ENCODE results near the gene CABP5. TPM values are rescaled to one million over a fixed set of nuclear protein-coding genes. Genes with fewer than 3 reads are reported as not detected.

The CABP5 gene
- total and polyA plus RNA-seq, 10 of the 15 experiments (the other 5 are each of a cell fraction or from before 2014, with no cell fraction given) = not detected

GRCh38 chr19:47998800-47999199, 45.1 kb downstream of the CABP5 start (continued):
- TF ChIP-seq RFX5 (IDR thresholded peaks at IDR 0.05; ENCODE audit: low read depth, low read length) (no peak), TARDBP (IDR thresholded peaks at IDR 0.05; ENCODE audit: borderline replicate concordance) (no peak), RBBP5 (conservative IDR thresholded peaks at IDR 0.05) (no peak), SRF (IDR thresholded peaks at IDR 0.05; ENCODE audit: low read depth in 2 of 2, low read length in 2 of 2) (no peak), JUNB (IDR thresholded peaks at IDR 0.05) (no peak), IKZF1 (conservative IDR thresholded peaks at IDR 0.05) (no peak), IRF3 (IDR thresholded peaks at IDR 0.05) (no peak)
- TF ChIP-seq, protein P1, sequence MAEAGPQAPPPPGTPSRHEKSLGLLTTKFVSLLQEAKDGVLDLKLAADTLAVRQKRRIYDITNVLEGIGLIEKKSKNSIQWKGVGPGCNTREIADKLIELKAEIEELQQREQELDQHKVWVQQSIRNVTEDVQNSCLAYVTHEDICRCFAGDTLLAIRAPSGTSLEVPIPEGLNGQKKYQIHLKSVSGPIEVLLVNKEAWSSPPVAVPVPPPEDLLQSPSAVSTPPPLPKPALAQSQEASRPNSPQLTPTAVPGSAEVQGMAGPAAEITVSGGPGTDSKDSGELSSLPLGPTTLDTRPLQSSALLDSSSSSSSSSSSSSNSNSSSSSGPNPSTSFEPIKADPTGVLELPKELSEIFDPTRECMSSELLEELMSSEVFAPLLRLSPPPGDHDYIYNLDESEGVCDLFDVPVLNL (IDR thresholded peaks at IDR 0.05; ENCODE audit: low read depth, low read length) = no peak

DNA sequence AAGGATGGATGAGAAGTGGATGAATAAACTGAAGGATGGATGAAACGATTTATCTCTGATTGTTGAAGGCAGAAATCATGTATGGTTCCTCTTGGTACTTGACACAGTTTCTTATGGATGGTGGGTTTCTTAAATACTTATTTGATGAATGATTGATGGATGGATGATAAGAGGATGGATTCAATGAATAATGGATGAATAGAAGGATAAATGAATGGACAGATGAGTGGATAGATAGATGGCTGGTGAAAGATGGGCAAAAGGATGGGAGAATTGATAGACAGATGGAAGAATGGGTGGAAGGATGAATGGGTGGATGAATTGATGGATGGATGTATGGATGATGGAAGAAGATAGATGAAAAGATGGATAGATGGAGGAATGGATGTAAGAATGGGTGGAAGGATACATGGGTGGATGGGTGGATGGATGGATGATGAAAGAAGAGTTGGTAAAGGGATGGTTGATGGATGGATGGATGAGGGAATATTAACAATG, 47.6 kb downstream of the CABP5 start:
- in situ Hi-C loops (cut with MboI) = no loop called here
- no peaks in the 10 kb centered on the region for H3K9me3 ChIP-seq (replicated peaks; ENCODE audit: control insufficient read depth, insufficient read depth, low read length)
- H4K20me1 ChIP-seq (ENCODE audit: control insufficient read depth, insufficient read depth) = no peaks in the 10 kb centered on the region
- no peak overlapping the region for H3K9ac ChIP-seq (ENCODE audit: control insufficient read depth, insufficient read depth, low read length)
- DNase-seq (ENCODE audit: low read depth, low spot score) = no peak
- no peak for ATAC-seq
- TF ChIP-seq, protein P2, sequence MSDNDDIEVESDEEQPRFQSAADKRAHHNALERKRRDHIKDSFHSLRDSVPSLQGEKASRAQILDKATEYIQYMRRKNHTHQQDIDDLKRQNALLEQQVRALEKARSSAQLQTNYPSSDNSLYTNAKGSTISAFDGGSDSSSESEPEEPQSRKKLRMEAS (IDR thresholded peaks at IDR 0.05; ENCODE audit: low read depth, low read length) = no peak
- TF ChIP-seq, protein P3, sequence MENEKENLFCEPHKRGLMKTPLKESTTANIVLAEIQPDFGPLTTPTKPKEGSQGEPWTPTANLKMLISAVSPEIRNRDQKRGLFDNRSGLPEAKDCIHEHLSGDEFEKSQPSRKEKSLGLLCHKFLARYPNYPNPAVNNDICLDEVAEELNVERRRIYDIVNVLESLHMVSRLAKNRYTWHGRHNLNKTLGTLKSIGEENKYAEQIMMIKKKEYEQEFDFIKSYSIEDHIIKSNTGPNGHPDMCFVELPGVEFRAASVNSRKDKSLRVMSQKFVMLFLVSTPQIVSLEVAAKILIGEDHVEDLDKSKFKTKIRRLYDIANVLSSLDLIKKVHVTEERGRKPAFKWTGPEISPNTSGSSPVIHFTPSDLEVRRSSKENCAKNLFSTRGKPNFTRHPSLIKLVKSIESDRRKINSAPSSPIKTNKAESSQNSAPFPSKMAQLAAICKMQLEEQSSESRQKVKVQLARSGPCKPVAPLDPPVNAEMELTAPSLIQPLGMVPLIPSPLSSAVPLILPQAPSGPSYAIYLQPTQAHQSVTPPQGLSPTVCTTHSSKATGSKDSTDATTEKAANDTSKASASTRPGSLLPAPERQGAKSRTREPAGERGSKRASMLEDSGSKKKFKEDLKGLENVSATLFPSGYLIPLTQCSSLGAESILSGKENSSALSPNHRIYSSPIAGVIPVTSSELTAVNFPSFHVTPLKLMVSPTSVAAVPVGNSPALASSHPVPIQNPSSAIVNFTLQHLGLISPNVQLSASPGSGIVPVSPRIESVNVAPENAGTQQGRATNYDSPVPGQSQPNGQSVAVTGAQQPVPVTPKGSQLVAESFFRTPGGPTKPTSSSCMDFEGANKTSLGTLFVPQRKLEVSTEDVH (IDR thresholded peaks at IDR 0.05; ENCODE audit: low read depth, partially characterized antibody) = no peak
- TF ChIP-seq KLF5 (IDR thresholded peaks at IDR 0.05; ENCODE audit: partially characterized antibody) (no peak), SMARCA5 (IDR thresholded peaks at IDR 0.05) (no peak), ZZZ3 (IDR thresholded peaks at IDR 0.05; ENCODE audit: control insufficient read depth, insufficient read length, low read depth) (no peak), YBX1 (IDR thresholded peaks at IDR 0.05) (no peak)
- intact Hi-C loops (cut with micrococcal nuclease; ENCODE audit: unreplicated experiment) = no loop called here
- no peak overlapping the region for H2AFZ ChIP-seq (ENCODE audit: control insufficient read depth, low read depth, low read length)
- no peaks in the 10 kb centered on the region for H3K27me3 ChIP-seq (replicated peaks in 1 of 2; ENCODE audit: control insufficient read depth in 2 of 2, insufficient read depth in 2 of 2, low read length in 1 of 2)
- ChIA-PET SMC1A (ENCODE audit: uncharacterized antibody, unreplicated experiment) (no interaction called here), POLR2A (no interaction called here), RAD21 (ENCODE audit: unreplicated experiment) (no interaction called here), CTCF (no interaction called here)
- no peak overlapping the region for H3K4me3 ChIP-seq
- H3K4me2 ChIP-seq (ENCODE audit: control insufficient read depth, insufficient read depth) = no peak overlapping the region
- WGBS (ENCODE audit: insufficient coverage, insufficient replicate concordance, low lambda C conversion rate, missing lambda C conversion rate) = 0% methylated on average over 1 of the region's 1 CpG
- no peak overlapping the region for H3K27ac ChIP-seq (ENCODE audit: control insufficient read depth, insufficient read depth)
- H3K36me3 ChIP-seq (ENCODE audit: control insufficient read depth in 2 of 2, insufficient read depth in 2 of 2, low read length in 1 of 2) = no peaks in the 10 kb centered on the region
- no peak for FAIRE-seq
- no peaks in the 10 kb centered on the region for H3K79me2 ChIP-seq (ENCODE audit: control insufficient read depth, insufficient read depth, low read length)
- no TSS peak for BruUV-seq (replicated peaks)
- H3K4me1 ChIP-seq (ENCODE audit: control insufficient read depth, insufficient read depth, low read length) = no peaks in the 10 kb centered on the region

Measured in GM12878 (cell line).